Kidney (tissue), 14 donors: Measurements from ENCODE around the gene POLR1A. TPM values are rescaled to one million over a fixed set of nuclear protein-coding genes. Genes with fewer than 3 reads are reported as not detected.

Source experiments
- DNase-seq, 5 donors: peaks; one replicate each; pipeline ENCODE4 v3.0.0-alpha.2; 2013 to 2020
- FAIRE-seq: peaks from 2 replicates; lab custom pipeline; 2012; peaks lifted over from hg19 to GRCh38; lab: Jason Lieb, UNC
- H3K27ac ChIP-seq, 2 donors: one replicate each; pipeline ENCODE4 v1.7.0; 2013; ENCODE audit warnings: low read depth in 2 of 2, low read length in 2 of 2, inconsistent platforms in 1 of 2
- H3K27me3 ChIP-seq: one replicate; pipeline ENCODE4 v1.7.1; 2013; ENCODE audit warnings: low read length, inconsistent platforms; ENCODE audit not compliant: control insufficient read depth, insufficient read depth
- H3K36me3 ChIP-seq, 3 donors: one replicate each; pipeline versions ENCODE4 v1.7.0 to v1.7.1; 2013; ENCODE audit warnings: low read length in 3 of 3, control low read depth in 1 of 3, inconsistent platforms in 1 of 3; ENCODE audit not compliant: insufficient read depth in 3 of 3, control insufficient read depth in 2 of 3
- H3K4me1 ChIP-seq, 3 donors: one replicate each; pipeline versions ENCODE4 v1.7.0 to v1.7.1; 2013; ENCODE audit warnings: low read length in 3 of 3, inconsistent platforms in 1 of 3, low read depth in 1 of 3; ENCODE audit not compliant: control insufficient read depth in 2 of 3, insufficient read depth in 2 of 3
- H3K4me3 ChIP-seq, 3 donors: one replicate each; pipeline versions ENCODE4 v1.7.0 to v1.8.1; 2013; ENCODE audit warnings: low read length in 3 of 3, control low read depth in 1 of 3, inconsistent platforms in 1 of 3
- H3K9ac ChIP-seq, 3 donors: one replicate each; pipeline versions ENCODE4 v1.7.0 to v1.7.1; 2013; ENCODE audit warnings: low read length in 3 of 3, control low read depth in 1 of 3, inconsistent platforms in 1 of 3
- H3K9me3 ChIP-seq, 3 donors: one replicate each; pipeline versions ENCODE4 v1.7.0 to v1.7.1; 2013; ENCODE audit warnings: low read length in 3 of 3, control low read depth in 1 of 3, inconsistent platforms in 1 of 3; ENCODE audit not compliant: control insufficient read depth in 2 of 3, insufficient read depth in 1 of 3
- CTCF ChIP-seq: IDR thresholded peaks from 3 replicates; pipeline ENCODE4 v1.5.1; 2012; ENCODE audit warnings: mild to moderate bottlenecking, moderate library complexity, borderline replicate concordance; ENCODE audit not compliant: insufficient read depth; ENCODE audit errors: extremely low read depth
- intact Hi-C: fragments of 100-400 bp; cut with DNase I; formaldehyde crosslinking; loops from one replicate; pipeline ENCODE4 v1.11.1; 2022
- polyA plus RNA-seq: library from polyadenylated mRNA; stranded (reverse); fragments of 350-450 nt; fragmentation: Illumina TruSeq; extraction: RNeasy Lipid Tissue Mini Kit (QIAGEN cat#74804); gene quantifications from one replicate; pipeline ENCODE4 v1.2.3, GENCODE V29; 2014; ENCODE audit warnings: low read depth, low replicate concordance; ENCODE audit not compliant: insufficient read depth
- total RNA-seq: library from RNA; stranded (reverse); fragmentation: NEBNext Ultra II Directional; extraction: Animal tissue kit (Norgen Biotek cat#: 25700); gene quantifications from one replicate; pipeline ENCODE4 v1.2.1, GENCODE V29; 2021
- donor health status: control.
- donor health status: control.
- donor health status: control.
- donor health status: control.
- donor health status: control.
- donor health status: DM: yes; HTN: yes; CAD: no.
- donor health status: Normal renal cell carcinoma (clear cell type).

Gene POLR1A
- total and polyA plus RNA-seq, 2 donors from 2014 or later = 3.4 to 33.7 TPM

GRCh38 chr2:85972355-85972754 lies 133.3 kb downstream of the POLR1A start:
- no peaks in the 10 kb centered on the region for H3K9me3 ChIP-seq
- no peak overlapping the region for H3K27ac ChIP-seq
- no peak overlapping the region for H3K9ac ChIP-seq
- intact Hi-C loops = no loop called here
- TF ChIP-seq CTCF = no peak
- no peak overlapping the region for H3K4me3 ChIP-seq
- no peaks in the 10 kb centered on the region for H3K27me3 ChIP-seq
- no peaks in the 10 kb centered on the region for H3K4me1 ChIP-seq
- no peak for DNase-seq
- no peak for FAIRE-seq
- H3K36me3 ChIP-seq = no peaks in the 10 kb centered on the region

- FAIRE-seq (no peak), DNase-seq (no peak)
- intact Hi-C loops = no loop called here
- no peak overlapping the region for H3K9ac ChIP-seq
- no peaks in the 10 kb centered on the region for H3K27me3 ChIP-seq
- no peaks in the 10 kb centered on the region for H3K4me1 ChIP-seq
- no peaks in the 10 kb centered on the region for H3K36me3 ChIP-seq
- H3K4me3 ChIP-seq = no peak overlapping the region
- H3K9me3 ChIP-seq = no peaks in the 10 kb centered on the region
- H3K27ac ChIP-seq = no peak overlapping the region
- no peak for TF ChIP-seq CTCF
Observed at GRCh38 chr2:85971366-85971765, 134.3 kb downstream of the POLR1A start.

Other genes starting within 250 kb of the POLR1A start
- 14.6 TPM for gene ST3GAL5, start 216.9 kb downstream of the POLR1A start, total RNA-seq
- 7.0 TPM for gene ST3GAL5, start 216.9 kb downstream of the POLR1A start, polyA plus RNA-seq
- 78.9 TPM for gene PTCD3, start 349 bp upstream of the POLR1A start, total RNA-seq
- 34.1 TPM for gene PTCD3, start 349 bp upstream of the POLR1A start, polyA plus RNA-seq
- gene IMMT, start 89.6 kb upstream of the POLR1A start, total RNA-seq = 74.0 TPM
- gene IMMT, start 89.6 kb upstream of the POLR1A start, polyA plus RNA-seq = 113 TPM
- 35.0 TPM for gene MRPL35, start 93.6 kb upstream of the POLR1A start, total RNA-seq
- gene MRPL35, start 93.6 kb upstream of the POLR1A start, polyA plus RNA-seq = 93.1 TPM
- gene REEP1, start 231.7 kb upstream of the POLR1A start, total RNA-seq = 4.3 TPM
- 3.3 TPM for gene REEP1, start 231.7 kb upstream of the POLR1A start, polyA plus RNA-seq